Activated CD8-positive, alpha-beta memory T cell treated with anti-CD3 and anti-CD28 coated beads, Interleukin-2, amount 50 U/mL, for 24 hours (primary cell): ENCODE data around the gene RNF169.

Source experiments
- DNase-seq: peaks from one replicate; pipeline ENCODE4 v3.0.0-alpha.2; 2020; ENCODE audit errors: extremely low read depth

RNF169 gene

GRCh38 chr11:74748211-74749126, at the start of gene RNF169:
Gene RNF169 (plus strand): TSS chr11:74748849. CDS start chr11:74748881, 32 bp downstream.
- DNase-seq: peak; percentile 78

GRCh38 chr11:74699615-74700396, 48.8 kb upstream of the RNF169 start:
- DNase-seq: no peak

GRCh38 chr11:74701351-74701750, 47.3 kb upstream of the RNF169 start:
- DNase-seq: no peak

GRCh38 chr11:74702383-74703007, 46.2 kb upstream of the RNF169 start:
- DNase-seq: peak; percentile 4

- no peak for DNase-seq
Observed at GRCh38 chr11:74703211-74703610, 45.4 kb upstream of the RNF169 start.

GRCh38 chr11:74707182-74707581, 41.5 kb upstream of the RNF169 start:
- no peak for DNase-seq

- no peak for DNase-seq
Observed at GRCh38 chr11:74707602-74708510, 40.8 kb upstream of the RNF169 start.

- no peak for DNase-seq
Observed at GRCh38 chr11:74709175-74709574, 39.5 kb upstream of the RNF169 start.

- no peak for DNase-seq
Observed at GRCh38 chr11:74710281-74710938, 38.2 kb upstream of the RNF169 start.

- no peak for DNase-seq
Observed at GRCh38 chr11:74713686-74714085, 35.0 kb upstream of the RNF169 start.

GRCh38 chr11:74714904-74715303, 33.7 kb upstream of the RNF169 start:
- DNase-seq: no peak

- DNase-seq: no peak
Observed at GRCh38 chr11:74717221-74717969, 31.3 kb upstream of the RNF169 start.

GRCh38 chr11:74719011-74719410, 29.6 kb upstream of the RNF169 start:
- no peak for DNase-seq

- DNase-seq: no peak
Observed at GRCh38 chr11:74720596-74721478, 27.8 kb upstream of the RNF169 start.

GRCh38 chr11:74721479-74721835, 27.2 kb upstream of the RNF169 start:
- no peak for DNase-seq

GRCh38 chr11:74723511-74723910, 25.1 kb upstream of the RNF169 start:
- DNase-seq: no peak

GRCh38 chr11:74725701-74726100, 22.9 kb upstream of the RNF169 start:
- DNase-seq: no peak

GRCh38 chr11:74726547-74727182, 22.0 kb upstream of the RNF169 start:
- no peak for DNase-seq

GRCh38 chr11:74729397-74729796, 19.3 kb upstream of the RNF169 start:
- no peak for DNase-seq
